Osteoblast (primary cell): ENCODE results near the gene CEP85L. TPM values are rescaled to one million over a fixed set of nuclear protein-coding genes. Genes with fewer than 3 reads are reported as not detected.

Experiments
- DNase-seq: peaks from one replicate; pipeline ENCODE4 v3.0.0; 2011; ENCODE audit warnings: low spot score, mixed read lengths; ENCODE audit not compliant: insufficient read length; ENCODE audit errors: missing footprints
- H2AFZ ChIP-seq: 2 replicates; pipeline ENCODE4 v1.6.0; 2011; ENCODE audit warnings: mild to moderate bottlenecking, low read length
- H3K27ac ChIP-seq: 2 replicates; pipeline ENCODE4 v1.5.1; 2011; ENCODE audit warnings: mild to moderate bottlenecking, low read depth, low read length, moderate library complexity
- H3K27me3 ChIP-seq: 2 replicates; pipeline ENCODE4 v1.6.0; 2012; ENCODE audit warnings: mild to moderate bottlenecking, control low read depth, inconsistent platforms, low read length, moderate library complexity; ENCODE audit not compliant: insufficient read depth
- H3K36me3 ChIP-seq: 2 replicates; pipeline ENCODE4 v1.5.1; 2011; ENCODE audit warnings: mild to moderate bottlenecking, low read length, control low read depth, moderate library complexity; ENCODE audit not compliant: insufficient read depth
- H3K4me1 ChIP-seq: 2 replicates; pipeline ENCODE4 v1.5.1; 2011; ENCODE audit warnings: mild to moderate bottlenecking, low read length, control low read depth, moderate library complexity; ENCODE audit not compliant: insufficient read depth
- H3K4me2 ChIP-seq: 2 replicates; pipeline ENCODE4 v1.6.0; 2011; ENCODE audit warnings: mild to moderate bottlenecking, low read length; ENCODE audit not compliant: insufficient read depth
- H3K4me3 ChIP-seq: fragments of 200-600 bp; sonication (generic); 3 replicates; pipeline ENCODE4 v1.5.1; 2012; ENCODE audit warnings: mild to moderate bottlenecking, low read length, inconsistent platforms; ENCODE audit not compliant: insufficient read depth
- H3K79me2 ChIP-seq: 2 replicates; pipeline ENCODE4 v1.6.0; 2012; ENCODE audit warnings: mild to moderate bottlenecking, low read length, control low read depth, inconsistent platforms; ENCODE audit not compliant: insufficient read depth
- H3K9me3 ChIP-seq: 2 replicates; pipeline ENCODE4 v1.5.1; 2011; ENCODE audit warnings: low read depth, low read length, control low read depth
- H4K20me1 ChIP-seq: 2 replicates; pipeline ENCODE4 v1.6.0; 2012; ENCODE audit warnings: mild to moderate bottlenecking, low read length, control low read depth; ENCODE audit not compliant: insufficient read depth
- total RNA-seq: library from RNA; depleted of rRNA; stranded (reverse); fragments of >200 nt; gene quantifications from 2 replicates; pipeline ENCODE4 v1.2.3, GENCODE V29; 2012
- TF ChIP-seq, protein P1 (sequence below): IDR thresholded peaks from 2 replicates; pipeline ENCODE4 v1.5.1; 2011; ENCODE audit warnings: mild to moderate bottlenecking, low read depth, low read length, moderate library complexity; ENCODE audit errors: extremely low read depth

The CEP85L gene
- total RNA-seq, 1 donor: 15.2 TPM

DNA sequence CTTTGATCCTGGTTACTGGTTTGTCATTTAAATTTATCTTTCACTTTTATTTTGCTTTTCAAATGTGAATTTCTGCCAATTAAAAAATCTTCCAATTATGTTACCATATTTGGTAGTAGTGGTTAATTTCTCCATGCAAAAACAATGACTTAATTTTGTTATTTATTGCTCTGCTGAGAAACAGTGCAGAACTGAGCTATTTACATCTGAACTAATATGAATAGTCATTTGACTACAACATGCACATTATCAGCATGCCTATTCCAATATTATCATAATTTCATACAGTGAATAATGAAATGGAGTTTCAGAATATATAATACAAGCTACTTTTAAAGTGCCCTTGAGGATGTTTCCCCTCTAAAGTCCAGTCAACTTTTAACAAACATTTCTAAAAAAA is 102.8 kb downstream of the CEP85L start:
- Histone ChIP-seq H3K4me1 (peaks cover 28% of the 10 kb centered on the region), H3K9me3 (no peaks in the 10 kb centered on the region), H4K20me1 (peaks cover 3% of the 10 kb centered on the region), H3K4me3 (no peak overlapping the region), H3K4me2 (no peak overlapping the region), H3K27me3 (no peaks in the 10 kb centered on the region), H3K27ac (no peak overlapping the region), H2AFZ (no peak overlapping the region), H3K36me3 (no peaks in the 10 kb centered on the region), H3K79me2 (peaks cover 12% of the 10 kb centered on the region)
- DNase-seq: no peak
- TF ChIP-seq, protein P1, sequence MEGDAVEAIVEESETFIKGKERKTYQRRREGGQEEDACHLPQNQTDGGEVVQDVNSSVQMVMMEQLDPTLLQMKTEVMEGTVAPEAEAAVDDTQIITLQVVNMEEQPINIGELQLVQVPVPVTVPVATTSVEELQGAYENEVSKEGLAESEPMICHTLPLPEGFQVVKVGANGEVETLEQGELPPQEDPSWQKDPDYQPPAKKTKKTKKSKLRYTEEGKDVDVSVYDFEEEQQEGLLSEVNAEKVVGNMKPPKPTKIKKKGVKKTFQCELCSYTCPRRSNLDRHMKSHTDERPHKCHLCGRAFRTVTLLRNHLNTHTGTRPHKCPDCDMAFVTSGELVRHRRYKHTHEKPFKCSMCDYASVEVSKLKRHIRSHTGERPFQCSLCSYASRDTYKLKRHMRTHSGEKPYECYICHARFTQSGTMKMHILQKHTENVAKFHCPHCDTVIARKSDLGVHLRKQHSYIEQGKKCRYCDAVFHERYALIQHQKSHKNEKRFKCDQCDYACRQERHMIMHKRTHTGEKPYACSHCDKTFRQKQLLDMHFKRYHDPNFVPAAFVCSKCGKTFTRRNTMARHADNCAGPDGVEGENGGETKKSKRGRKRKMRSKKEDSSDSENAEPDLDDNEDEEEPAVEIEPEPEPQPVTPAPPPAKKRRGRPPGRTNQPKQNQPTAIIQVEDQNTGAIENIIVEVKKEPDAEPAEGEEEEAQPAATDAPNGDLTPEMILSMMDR: no peak

DNA sequence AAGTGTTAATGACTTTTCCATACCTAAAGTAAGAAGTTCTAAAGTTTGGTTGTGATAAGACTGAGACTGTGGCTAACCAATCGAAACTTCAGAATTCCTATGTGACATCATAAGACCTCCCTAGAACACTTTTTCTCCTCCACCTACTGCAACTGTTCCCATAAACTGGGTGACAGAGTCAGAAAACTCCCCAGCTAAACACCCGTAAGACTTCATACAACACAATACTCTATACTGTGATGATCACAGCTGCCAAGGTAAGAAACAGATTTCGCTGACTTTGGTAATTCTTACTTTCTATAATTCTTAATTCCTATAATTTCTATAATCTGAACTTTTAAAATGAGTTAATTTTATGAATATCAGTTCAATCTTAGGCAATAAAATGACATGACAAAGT is 103.3 kb downstream of the CEP85L start, which contains the start of gene PLN:
TSS of gene PLN (plus strand) at position 161 of the 400 bp plus-strand sequence. CDS start 10,626 bp downstream, outside the sequence.
- H3K4me2 ChIP-seq: no peak within 1 kb of the TSS
- no peak within 1 kb of the TSS for H3K27ac ChIP-seq
- DNase-seq: no peak
- H3K27me3 ChIP-seq: no peaks in the 10 kb centered on the region
- no peaks in the 10 kb centered on the region for H3K9me3 ChIP-seq
- peaks cover 13% of the 10 kb centered on the region for H3K79me2 ChIP-seq
- TF ChIP-seq, protein P1: no peak
- no peaks in the 10 kb centered on the region for H3K36me3 ChIP-seq
- no peak within 1 kb of the TSS for H2AFZ ChIP-seq
- peaks cover 27% of the 10 kb centered on the region for H3K4me1 ChIP-seq
- no peak within 1 kb of the TSS for H3K4me3 ChIP-seq
- peaks cover 3% of the 10 kb centered on the region for H4K20me1 ChIP-seq

DNA sequence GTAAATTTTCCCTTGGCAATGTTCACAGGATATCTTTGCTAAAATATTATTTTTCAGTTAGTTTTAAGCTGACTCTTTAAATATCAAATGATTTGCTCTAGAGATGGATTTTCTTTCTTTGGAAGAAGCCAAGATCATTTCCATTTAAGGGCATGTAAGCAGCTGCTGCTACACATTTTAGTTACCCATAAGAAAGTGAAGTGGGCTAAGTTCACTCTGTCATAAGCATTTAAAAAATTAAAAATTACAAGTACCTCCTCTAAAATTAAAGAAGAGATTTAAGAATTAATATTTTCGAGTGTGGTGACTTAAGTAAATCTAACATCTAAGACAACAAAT is 104.5 kb downstream of the CEP85L start:
- no peaks in the 10 kb centered on the region for H3K9me3 ChIP-seq
- H3K27me3 ChIP-seq: no peaks in the 10 kb centered on the region
- H2AFZ ChIP-seq: no peak overlapping the region
- H3K4me1 ChIP-seq: peaks cover 28% of the 10 kb centered on the region
- no peak for DNase-seq
- no peak overlapping the region for H3K4me2 ChIP-seq
- no peak overlapping the region for H3K4me3 ChIP-seq
- H3K36me3 ChIP-seq: no peaks in the 10 kb centered on the region
- TF ChIP-seq, protein P1: no peak
- H3K27ac ChIP-seq: no peak overlapping the region
- H3K79me2 ChIP-seq: peaks cover 16% of the 10 kb centered on the region
- H4K20me1 ChIP-seq: peaks cover 3% of the 10 kb centered on the region

DNA sequence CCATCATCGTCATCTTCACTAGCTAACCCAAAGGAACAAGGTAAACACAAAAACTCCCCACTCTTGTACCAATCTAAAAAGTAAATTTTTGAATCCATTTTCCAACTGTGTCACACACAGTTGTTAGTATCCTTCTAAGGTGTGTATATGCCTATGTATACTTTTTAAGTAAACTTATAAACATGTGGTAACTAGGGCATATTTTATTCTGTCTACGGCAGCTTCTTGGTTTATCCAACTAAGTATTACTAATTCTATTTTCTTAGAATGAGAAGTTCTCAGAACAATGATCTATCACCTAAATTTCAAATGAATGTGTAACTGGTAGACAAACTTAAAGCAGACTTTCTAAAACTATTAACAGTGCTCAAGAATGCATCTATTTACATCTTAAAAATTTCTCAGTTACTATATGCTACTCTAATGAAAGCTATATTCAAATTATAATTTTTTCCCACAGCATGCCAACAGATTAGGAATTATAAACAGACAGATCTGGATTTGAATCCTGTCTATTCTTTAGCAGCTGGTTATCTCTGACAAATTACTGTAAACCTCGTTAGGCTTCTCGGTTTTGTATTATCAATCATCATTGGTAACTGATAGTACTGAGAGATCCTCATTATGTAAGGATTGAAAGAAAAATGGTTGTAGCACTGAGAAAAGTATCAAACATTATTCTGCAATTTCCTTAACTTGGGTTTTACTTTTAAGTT is 105.1 kb downstream of the CEP85L start:
- H3K79me2 ChIP-seq: peaks cover 19% of the 10 kb centered on the region
- H2AFZ ChIP-seq: no peak overlapping the region
- peaks cover 23% of the 10 kb centered on the region for H3K4me1 ChIP-seq
- H3K9me3 ChIP-seq: no peaks in the 10 kb centered on the region
- H3K27ac ChIP-seq: no peak overlapping the region
- H3K4me3 ChIP-seq: no peak overlapping the region
- H3K4me2 ChIP-seq: no peak overlapping the region
- TF ChIP-seq, protein P1: no peak
- DNase-seq: no peak
- no peaks in the 10 kb centered on the region for H3K27me3 ChIP-seq
- H4K20me1 ChIP-seq: peaks cover 1% of the 10 kb centered on the region
- H3K36me3 ChIP-seq: no peaks in the 10 kb centered on the region
